22Rv1 (cell line): ENCODE measurements around the gene HIRA.

Source experiments
- ZFX ChIP-seq: fragments of 450-650 bp; IDR thresholded peaks from 2 replicates; pipeline ENCODE4 v1.6.1; 2017; ENCODE audit warnings: antibody characterized with exemption, borderline replicate concordance
- TF ChIP-seq, protein P1 (sequence below): fragments of 450-650 bp; IDR thresholded peaks from 2 replicates; pipeline ENCODE4 v1.5.1; 2017; ENCODE audit warnings: mild to moderate bottlenecking

DNA sequence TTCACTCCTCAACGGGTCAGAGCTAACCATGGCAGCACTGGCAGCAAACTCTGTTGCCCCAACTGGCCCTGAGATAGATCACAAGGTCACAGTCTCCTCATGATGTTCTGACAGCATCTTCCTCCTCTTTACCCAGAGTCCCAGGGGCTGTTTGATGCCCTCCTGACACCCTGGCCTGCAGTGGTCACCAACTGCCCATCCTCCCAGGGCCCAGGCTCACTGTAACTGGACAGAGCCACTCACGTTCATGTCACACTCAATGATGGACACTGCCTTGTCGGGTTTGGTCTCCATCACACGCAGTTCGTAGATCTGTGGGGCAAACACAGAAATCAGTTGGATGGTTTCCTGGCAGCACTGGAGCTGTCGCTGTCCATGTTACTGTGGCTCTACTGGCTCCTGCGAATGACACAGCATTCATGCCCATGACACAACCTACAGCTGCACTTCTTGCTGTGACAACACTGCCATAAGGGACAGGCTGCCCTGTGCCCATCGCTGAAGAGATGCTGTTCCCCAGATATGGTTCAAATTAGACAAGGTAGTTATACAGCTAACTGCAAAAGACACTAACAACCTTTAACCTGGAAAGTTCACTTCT, 26.4 kb upstream of the HIRA start:
- TF ChIP-seq, protein P1, sequence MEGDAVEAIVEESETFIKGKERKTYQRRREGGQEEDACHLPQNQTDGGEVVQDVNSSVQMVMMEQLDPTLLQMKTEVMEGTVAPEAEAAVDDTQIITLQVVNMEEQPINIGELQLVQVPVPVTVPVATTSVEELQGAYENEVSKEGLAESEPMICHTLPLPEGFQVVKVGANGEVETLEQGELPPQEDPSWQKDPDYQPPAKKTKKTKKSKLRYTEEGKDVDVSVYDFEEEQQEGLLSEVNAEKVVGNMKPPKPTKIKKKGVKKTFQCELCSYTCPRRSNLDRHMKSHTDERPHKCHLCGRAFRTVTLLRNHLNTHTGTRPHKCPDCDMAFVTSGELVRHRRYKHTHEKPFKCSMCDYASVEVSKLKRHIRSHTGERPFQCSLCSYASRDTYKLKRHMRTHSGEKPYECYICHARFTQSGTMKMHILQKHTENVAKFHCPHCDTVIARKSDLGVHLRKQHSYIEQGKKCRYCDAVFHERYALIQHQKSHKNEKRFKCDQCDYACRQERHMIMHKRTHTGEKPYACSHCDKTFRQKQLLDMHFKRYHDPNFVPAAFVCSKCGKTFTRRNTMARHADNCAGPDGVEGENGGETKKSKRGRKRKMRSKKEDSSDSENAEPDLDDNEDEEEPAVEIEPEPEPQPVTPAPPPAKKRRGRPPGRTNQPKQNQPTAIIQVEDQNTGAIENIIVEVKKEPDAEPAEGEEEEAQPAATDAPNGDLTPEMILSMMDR: no peak
- TF ChIP-seq ZFX: no peak
